Measurements from ENCODE around the gene OTUD5. TPM values are rescaled to one million over a fixed set of nuclear protein-coding genes. Genes with fewer than 3 reads are reported as not detected.

The OTUD5 gene
- polyA plus RNA-seq, 2 of the 4 experiments (the other 2 are of a cell fraction) = 45.9 to 57.7 TPM

DNA sequence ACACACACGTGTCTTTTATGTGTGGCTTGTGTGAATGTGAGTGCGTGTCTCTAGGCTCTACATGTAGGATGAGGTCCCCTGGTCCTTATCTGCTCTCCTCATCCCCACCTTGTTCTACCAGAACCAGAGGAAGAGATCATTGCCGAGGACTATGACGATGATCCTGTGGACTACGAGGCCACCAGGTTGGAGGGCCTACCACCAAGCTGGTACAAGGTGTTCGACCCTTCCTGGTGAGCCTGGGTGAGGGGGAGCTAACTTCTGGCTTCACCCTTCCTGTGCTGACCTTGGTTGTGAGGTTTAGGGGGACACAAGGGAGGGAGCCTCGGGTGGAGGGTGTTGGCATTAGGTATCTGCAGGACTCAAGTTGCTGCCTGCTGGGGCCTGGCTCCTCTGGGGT lies 56.3 kb downstream of the OTUD5 start:
- CTCF ChIA-PET = interaction anchor here (0.6 to 1.4 kb wide), 3 partner anchors 11 to 132 kb away, joined by 3 to 6 read pairs (median 5); no protein-coding TSS in a partner anchor
- POLR2A ChIA-PET = no interaction called here
- no peaks in the 10 kb centered on the region for H3K9me3 ChIP-seq
- no peak overlapping the region for H3K4me3 ChIP-seq
- no peak for DNase-seq (ENCODE audit: low read depth in 1 of 2, low spot score in 1 of 2)
- peaks cover 16% of the 10 kb centered on the region for H3K4me1 ChIP-seq
- no peak for TF ChIP-seq RFX5 (IDR thresholded peaks at IDR 0.05)
- TF ChIP-seq, protein P1, sequence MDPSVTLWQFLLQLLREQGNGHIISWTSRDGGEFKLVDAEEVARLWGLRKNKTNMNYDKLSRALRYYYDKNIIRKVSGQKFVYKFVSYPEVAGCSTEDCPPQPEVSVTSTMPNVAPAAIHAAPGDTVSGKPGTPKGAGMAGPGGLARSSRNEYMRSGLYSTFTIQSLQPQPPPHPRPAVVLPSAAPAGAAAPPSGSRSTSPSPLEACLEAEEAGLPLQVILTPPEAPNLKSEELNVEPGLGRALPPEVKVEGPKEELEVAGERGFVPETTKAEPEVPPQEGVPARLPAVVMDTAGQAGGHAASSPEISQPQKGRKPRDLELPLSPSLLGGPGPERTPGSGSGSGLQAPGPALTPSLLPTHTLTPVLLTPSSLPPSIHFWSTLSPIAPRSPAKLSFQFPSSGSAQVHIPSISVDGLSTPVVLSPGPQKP (IDR thresholded peaks at IDR 0.05; ENCODE audit: low read depth, low read length) = no peak
- no peak for TF ChIP-seq NPAS2 (CRISPR knock-in tag; IDR thresholded peaks at IDR 0.05; ENCODE audit: borderline replicate concordance)
- TF ChIP-seq CBX2 (IDR thresholded peaks at IDR 0.05; ENCODE audit: borderline replicate concordance, low read depth) = no peak
- TF ChIP-seq NR3C1 (IDR thresholded peaks at IDR 0.05) = no peak
- TF ChIP-seq CHD4 (IDR thresholded peaks at IDR 0.05; ENCODE audit: borderline replicate concordance) = no peak
- TF ChIP-seq, protein P2, sequence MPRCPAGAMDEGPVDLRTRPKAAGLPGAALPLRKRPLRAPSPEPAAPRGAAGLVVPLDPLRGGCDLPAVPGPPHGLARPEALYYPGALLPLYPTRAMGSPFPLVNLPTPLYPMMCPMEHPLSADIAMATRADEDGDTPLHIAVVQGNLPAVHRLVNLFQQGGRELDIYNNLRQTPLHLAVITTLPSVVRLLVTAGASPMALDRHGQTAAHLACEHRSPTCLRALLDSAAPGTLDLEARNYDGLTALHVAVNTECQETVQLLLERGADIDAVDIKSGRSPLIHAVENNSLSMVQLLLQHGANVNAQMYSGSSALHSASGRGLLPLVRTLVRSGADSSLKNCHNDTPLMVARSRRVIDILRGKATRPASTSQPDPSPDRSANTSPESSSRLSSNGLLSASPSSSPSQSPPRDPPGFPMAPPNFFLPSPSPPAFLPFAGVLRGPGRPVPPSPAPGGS (IDR thresholded peaks at IDR 0.05) = no peak
- TF ChIP-seq MYC (IDR thresholded peaks at IDR 0.05; ENCODE audit: borderline replicate concordance, low read length) = no peak
- no peak for TF ChIP-seq CHD2 (IDR thresholded peaks at IDR 0.05; ENCODE audit: low read length, partially characterized antibody)
- TF ChIP-seq POLR2A (IDR thresholded peaks at IDR 0.05; ENCODE audit: low read length) = no peak
- no peak for TF ChIP-seq TP53 (CRISPR knock-in tag; IDR thresholded peaks at IDR 0.05)
- FAIRE-seq = no peak
- H3K4me2 ChIP-seq = no peak overlapping the region
- ATAC-seq = no peak
- WGBS (ENCODE audit: missing lambda C conversion rate) = 97% methylated on average over 3 of the region's 7 CpGs
- no peak overlapping the region for H3K27ac ChIP-seq

DNA sequence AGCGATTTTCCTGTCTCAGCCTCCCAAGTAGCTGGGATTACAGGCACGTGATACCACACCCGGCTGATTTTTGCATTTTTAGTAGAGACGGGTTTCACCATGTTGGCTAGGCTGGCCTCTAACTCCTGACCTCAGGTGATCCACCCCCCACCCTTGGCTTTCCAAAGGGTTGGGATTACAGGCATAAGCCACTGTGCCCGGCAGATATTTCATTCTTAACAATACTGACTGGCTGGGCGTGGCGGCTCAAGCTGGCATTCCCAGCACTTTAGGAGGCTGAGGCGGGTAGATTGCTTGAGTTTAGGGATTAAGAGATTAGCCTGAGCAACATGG lies 58.4 kb downstream of the OTUD5 start:
- Histone ChIP-seq H3K4me3 (peak overlapping the region; percentile 87), H3K27ac (0 out of 6 replicates have a peak overlapping the region, but pooled peaks of 1 of the 2 experiments have one; percentile 25), H3K4me1 (peaks cover 16% of the 10 kb centered on the region), H3K9me3 (no peaks in the 10 kb centered on the region), H3K4me2 (peak overlapping the region; percentile 84)
- no peak for DNase-seq (ENCODE audit: low read depth in 1 of 2, low spot score in 1 of 2)
- ChIA-PET POLR2A (interaction anchor here (0.7 to 1.8 kb wide), 3 partner anchors 13 to 97 kb away, joined by 3 to 15 read pairs (median 5); partner anchors contain the start of genes HDAC6 and SLC35A2), CTCF (interaction anchor here (0.7 to 1.4 kb wide), 2 partner anchors 18 to 198 kb away, joined by 3 to 4 read pairs; no protein-coding TSS in a partner anchor)
- WGBS (ENCODE audit: missing lambda C conversion rate) = 68% methylated on average over 5 of the region's 8 CpGs
- FAIRE-seq = no peak
- ATAC-seq = no peak
- no peak for TF ChIP-seq FOSB (CRISPR knock-in tag; IDR thresholded peaks at IDR 0.05)
- no peak for TF ChIP-seq JUNB (IDR thresholded peaks at IDR 0.05)
- TF ChIP-seq NFE2L2 (conservative IDR thresholded peaks at IDR 0.05; ENCODE audit: low read length) = no peak
- TF ChIP-seq FOSL2 (IDR thresholded peaks at IDR 0.05) = no peak
- TF ChIP-seq FOSL2 (CRISPR knock-in tag; IDR thresholded peaks at IDR 0.05) = no peak
- TF ChIP-seq RARB (CRISPR knock-in tag; IDR thresholded peaks at IDR 0.05) = no peak
- no peak for TF ChIP-seq ZFP36 (IDR thresholded peaks at IDR 0.05; ENCODE audit: borderline replicate concordance, partially characterized antibody)
- TF ChIP-seq RAD21 (conservative IDR thresholded peaks at IDR 0.05 in 1 of 2, IDR thresholded peaks at IDR 0.05 in 1 of 2) = no peak
- TF ChIP-seq, protein P3, sequence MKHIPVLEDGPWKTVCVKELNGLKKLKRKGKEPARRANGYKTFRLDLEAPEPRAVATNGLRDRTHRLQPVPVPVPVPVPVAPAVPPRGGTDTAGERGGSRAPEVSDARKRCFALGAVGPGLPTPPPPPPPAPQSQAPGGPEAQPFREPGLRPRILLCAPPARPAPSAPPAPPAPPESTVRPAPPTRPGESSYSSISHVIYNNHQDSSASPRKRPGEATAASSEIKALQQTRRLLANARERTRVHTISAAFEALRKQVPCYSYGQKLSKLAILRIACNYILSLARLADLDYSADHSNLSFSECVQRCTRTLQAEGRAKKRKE (CRISPR knock-in tag; IDR thresholded peaks at IDR 0.05; ENCODE audit: low read depth) = no peak

DNA sequence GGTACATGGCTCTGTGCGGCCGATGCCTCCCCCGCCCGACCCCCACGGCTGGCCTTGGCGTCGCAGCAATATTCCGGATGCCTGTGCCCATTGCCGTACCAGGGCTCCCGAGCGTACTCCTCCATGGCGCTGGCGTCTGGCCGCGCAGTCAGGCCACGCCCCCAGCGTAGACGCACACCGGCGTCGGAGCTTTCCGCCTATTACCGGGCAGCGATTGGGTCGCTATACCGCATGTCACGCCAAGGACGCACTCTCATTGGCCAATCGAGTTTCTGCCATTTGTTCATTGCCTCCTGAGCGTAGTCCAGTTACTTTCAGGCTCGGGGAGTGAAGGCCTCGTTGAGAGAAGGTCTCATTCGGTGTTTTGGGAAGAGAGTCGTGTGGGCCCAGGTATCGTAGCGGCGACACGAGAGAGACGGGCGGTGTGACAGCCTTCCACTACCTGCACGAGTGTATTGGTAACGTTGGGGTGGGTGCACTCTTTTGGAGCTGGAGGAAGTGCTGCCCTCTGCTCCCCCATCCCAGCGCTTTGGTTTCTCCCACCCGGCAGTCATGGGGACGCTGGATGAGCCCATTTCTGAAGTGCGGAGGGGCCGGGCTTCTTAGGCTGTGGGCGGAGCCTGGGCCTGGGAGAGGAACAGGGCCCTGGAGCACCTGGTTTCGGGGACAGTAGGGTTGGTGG lies 59.6 kb downstream of the OTUD5 start, which contains the start of the genes PQBP1 and TIMM17B:
PQBP1 (plus strand) TSS at position 306 of the 682 bp plus-strand sequence. CDS start 580 bp downstream, outside the sequence.
TIMM17B (minus strand) TSS at position 144 of the 682 bp plus-strand sequence; CDS start at position 125, 19 bp downstream.
- Histone ChIP-seq H3K4me1 (peaks cover 16% of the 10 kb centered on the region), H3K27ac (peak within 1 kb of the TSS; percentile 94 to 97), H3K9me3 (no peaks in the 10 kb centered on the region), H3K4me3 (peak within 1 kb of the TSS; percentile 87), H3K4me2 (peak within 1 kb of the TSS; percentile 84)
- ATAC-seq = peak; percentile 93 to 94
- FAIRE-seq = peak; percentile 100
- DNase-seq (ENCODE audit: low read depth in 1 of 2, low spot score in 1 of 2) = peak; percentile 89 to 98
- POLR2A ChIA-PET = interaction anchor here (1.0 to 1.9 kb wide), 11 partner anchors 14 to 257 kb away, joined by 3 to 15 read pairs (median 4); partner anchors contain the start of genes HDAC6, OTUD5 and SLC35A2
- 0% methylated on average over 7 of the region's 49 CpGs for WGBS (ENCODE audit: missing lambda C conversion rate)
- CTCF ChIA-PET = interaction anchor here (0.7 to 1.6 kb wide), 4 partner anchors 11 to 41 kb away, joined by 3 read pairs; no protein-coding TSS in a partner anchor
- TF ChIP-seq ZSCAN20 (CRISPR knock-in tag; IDR thresholded peaks at IDR 0.05) (no peak), TFCP2L1 (CRISPR knock-in tag; IDR thresholded peaks at IDR 0.05) (no peak), MAZ (IDR thresholded peaks at IDR 0.05; ENCODE audit: borderline replicate concordance, low read depth, low read length) (no peak), KDM5A (IDR thresholded peaks at IDR 0.05) (no peak), RFX5 (IDR thresholded peaks at IDR 0.05) (peak; percentile 88), JUNB (IDR thresholded peaks at IDR 0.05) (no peak), SREBF2 (IDR thresholded peaks at IDR 0.05) (no peak), MYC (IDR thresholded peaks at IDR 0.05; ENCODE audit: borderline replicate concordance, low read length) (no peak), POLR2A (IDR thresholded peaks at IDR 0.05; ENCODE audit: low read length) (peak; percentile 80), CBX8 (IDR thresholded peaks at IDR 0.05) (no peak), FOSL2 (IDR thresholded peaks at IDR 0.05) (no peak), FOSL2 (CRISPR knock-in tag; IDR thresholded peaks at IDR 0.05) (no peak)
- TF ChIP-seq, protein P3 (CRISPR knock-in tag; IDR thresholded peaks at IDR 0.05; ENCODE audit: low read depth) = no peak
- TF ChIP-seq, protein P4, sequence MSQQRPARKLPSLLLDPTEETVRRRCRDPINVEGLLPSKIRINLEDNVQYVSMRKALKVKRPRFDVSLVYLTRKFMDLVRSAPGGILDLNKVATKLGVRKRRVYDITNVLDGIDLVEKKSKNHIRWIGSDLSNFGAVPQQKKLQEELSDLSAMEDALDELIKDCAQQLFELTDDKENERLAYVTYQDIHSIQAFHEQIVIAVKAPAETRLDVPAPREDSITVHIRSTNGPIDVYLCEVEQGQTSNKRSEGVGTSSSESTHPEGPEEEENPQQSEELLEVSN (IDR thresholded peaks at IDR 0.05; ENCODE audit: borderline replicate concordance, low read depth) = no peak
- TF ChIP-seq, protein P2 (IDR thresholded peaks at IDR 0.05) = peak; percentile 81; the same call in 1 of the 3 replicates

Measured in A549 (cell line).